GM18870 (cell line): ENCODE results near the gene HS2ST1.
"Not testable (repeated sequence)": the region's sequence is repeated elsewhere in the genome, so short reads cannot be mapped to it uniquely, and the experiment has no call there.

Experiments used
- ATAC-seq: cut with Tn5 transposase; IDR thresholded peaks from one replicate; pipeline ENCODE4 v1.9.1; 2021; ENCODE audit warnings: moderate library complexity; ENCODE audit not compliant: unreplicated experiment

The HS2ST1 gene

GRCh38 chr1:86965012-86965826, 50.8 kb downstream of the HS2ST1 start:
- no peak for ATAC-seq

DNA sequence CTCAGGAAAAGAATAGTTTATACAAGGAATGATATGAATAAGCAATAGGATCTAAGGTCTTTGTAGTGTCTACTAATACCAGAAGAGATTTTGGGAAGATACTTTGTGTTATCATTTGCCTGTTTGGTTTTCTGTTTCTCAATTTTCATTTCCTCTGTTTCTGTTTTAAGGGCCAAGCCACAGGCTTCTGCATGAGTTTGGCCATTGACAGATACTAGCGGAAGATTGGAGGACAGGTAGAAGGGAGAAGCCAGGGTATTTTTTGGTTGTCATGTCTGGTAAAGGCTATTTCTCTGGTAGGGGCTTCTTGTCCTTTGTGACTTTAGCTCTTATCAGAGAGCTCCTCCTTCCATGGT, 51.4 kb downstream of the HS2ST1 start:
- ATAC-seq, result peak; percentile 68

DNA sequence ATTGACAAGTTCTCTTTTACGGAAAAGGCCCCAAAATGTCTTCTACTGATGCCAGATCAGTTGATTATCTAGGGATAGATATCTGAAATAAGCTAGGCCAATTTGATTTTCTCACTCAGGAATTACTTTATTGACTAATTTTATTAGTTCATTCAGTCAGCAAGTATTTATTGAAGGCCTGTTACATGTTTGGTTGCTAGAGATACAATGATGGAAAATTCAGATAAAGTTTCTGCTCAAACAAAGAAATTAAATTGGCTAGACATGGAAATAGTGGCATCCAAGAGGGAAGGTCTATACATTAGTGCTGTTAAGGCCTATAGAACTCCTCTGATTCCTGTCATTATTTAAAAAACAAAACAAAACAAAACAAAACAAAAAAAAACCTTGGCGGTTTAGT, 56.5 kb downstream of the HS2ST1 start:
- no peak for ATAC-seq

GRCh38 chr1:86971778-86972177, 57.3 kb downstream of the HS2ST1 start:
- no peak for ATAC-seq

- no peak for ATAC-seq
These were observed 57.8 kb downstream of the HS2ST1 start for GRCh38 chr1:86972262-86972661.

DNA sequence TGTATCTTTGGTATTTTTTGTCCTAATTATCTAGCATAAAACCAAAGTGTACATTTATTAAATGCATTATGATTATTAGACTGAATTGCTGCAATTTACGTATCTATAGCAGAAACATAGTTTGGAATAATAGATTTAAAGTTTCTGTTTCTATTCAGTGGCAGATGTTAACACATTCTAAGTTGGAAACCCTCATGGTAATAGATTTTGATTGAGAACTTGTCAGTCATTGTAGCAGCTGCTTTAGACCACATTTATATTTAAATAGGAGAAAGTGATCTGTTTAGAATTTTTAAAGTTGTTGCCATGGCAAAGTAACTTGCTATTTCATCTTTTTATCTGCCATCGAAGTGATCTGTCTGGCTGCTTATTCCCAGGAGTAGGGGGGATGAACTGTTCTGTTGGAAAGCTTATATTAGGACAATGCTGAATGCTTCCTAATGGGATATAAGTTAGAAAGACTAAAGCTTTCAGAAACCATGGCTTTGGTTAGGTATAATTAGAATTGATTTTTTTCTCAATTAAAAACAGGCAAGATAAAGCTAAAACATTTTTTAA, 61.6 kb downstream of the HS2ST1 start:
- ATAC-seq, result no peak

DNA sequence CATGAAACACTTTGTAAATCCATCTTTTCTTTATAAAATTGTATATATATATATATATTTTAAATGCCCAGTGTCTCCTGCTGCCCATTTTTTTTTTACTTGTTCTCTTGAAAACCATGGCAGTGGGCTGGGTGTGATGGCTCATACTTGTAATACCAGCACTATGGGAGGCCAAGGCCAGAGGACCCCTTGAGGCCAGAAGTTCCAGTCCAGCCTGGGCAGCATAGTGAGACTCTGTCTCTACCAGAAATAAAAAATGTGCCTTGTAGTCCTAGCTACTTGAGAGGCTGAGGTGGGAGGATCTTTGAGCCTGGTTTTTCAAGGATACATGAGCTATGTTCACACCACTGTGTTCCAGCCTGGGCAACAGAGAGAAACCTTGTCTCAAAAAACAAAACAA, 62.2 kb downstream of the HS2ST1 start:
- ATAC-seq, result no peak

- no peak for ATAC-seq
These were observed 67.2 kb downstream of the HS2ST1 start for GRCh38 chr1:86981482-86982213.

GRCh38 chr1:86983677-86984076, 69.2 kb downstream of the HS2ST1 start:
- ATAC-seq, result not testable (repeated sequence)

DNA sequence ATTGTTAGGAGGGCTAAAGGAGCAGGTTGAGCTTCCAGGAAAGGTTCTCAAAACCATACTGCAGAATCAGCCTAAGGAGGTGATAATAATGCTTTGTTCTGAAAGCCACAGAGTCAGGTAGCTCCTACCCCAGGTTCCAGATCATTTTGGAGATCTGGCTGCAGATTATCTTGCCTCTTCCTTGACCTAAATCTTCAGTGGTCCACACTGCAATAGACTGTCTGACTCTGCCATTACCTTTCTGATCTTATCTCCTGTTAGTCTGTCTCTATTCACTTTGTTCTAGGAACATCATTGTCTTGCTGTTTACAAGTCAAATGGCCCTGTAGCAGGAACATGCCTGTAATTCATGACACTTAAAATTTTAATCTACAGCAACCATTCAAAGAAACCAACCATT, 73.0 kb downstream of the HS2ST1 start:
- no peak for ATAC-seq

DNA sequence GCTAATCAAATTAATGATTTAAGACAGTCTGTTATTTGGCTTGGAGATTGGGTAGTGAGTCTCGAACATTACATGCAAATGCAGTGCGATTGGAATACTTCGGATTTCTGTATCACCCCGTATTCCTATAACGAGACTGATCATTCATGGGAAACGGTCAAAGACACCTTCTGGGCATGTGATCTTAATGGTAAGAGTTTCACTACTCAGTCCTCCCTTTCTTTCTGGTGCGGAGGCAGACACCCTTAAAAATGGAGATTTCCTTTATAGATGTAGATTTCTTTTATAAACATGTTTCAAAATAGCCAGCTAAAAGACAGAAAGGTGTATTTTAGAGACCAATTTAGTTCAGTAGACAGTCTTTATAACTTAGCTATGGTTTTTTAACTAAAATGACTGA, 74.4 kb downstream of the HS2ST1 start:
- ATAC-seq, result no peak

DNA sequence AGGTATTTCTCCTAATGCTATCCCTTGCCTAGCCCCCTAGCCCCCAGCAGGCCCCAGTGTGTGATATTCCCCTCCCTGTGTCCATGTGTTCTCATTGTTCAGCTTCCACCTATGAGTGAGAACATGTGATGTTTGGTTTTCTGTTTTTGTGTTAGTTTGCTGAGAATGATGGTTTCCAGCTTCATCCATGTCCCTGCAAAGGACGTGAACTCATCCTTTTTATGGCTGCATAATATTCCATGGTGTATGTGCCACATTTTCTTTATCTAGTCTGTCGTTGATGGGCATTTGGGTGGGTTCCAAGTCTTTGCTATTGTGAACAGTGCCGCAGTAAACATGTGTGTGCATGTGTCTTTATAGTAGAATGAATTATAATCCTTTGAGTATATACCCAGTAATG, 75.3 kb downstream of the HS2ST1 start:
- not testable (repeated sequence) for ATAC-seq

DNA sequence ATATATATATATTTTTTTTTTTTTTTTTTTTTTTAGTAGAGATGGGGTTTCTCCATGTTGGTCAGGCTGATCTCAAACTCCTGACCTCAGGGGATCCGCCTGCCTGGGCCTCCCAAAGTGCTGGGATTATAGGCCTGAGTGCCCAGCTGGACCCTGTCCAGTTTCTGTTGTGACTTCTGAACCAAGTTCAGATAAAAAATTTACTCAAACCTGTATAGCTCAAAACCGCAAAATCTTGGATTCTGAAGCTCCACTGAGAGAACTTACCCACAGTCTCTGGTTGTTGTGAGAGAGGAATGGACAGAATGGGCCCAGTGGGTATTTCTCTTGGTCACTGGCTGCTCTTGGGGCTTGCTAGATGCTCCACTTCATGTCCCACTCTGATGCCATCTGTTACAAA, 76.4 kb downstream of the HS2ST1 start:
- ATAC-seq, result no peak

- ATAC-seq, result no peak
These were observed 77.2 kb downstream of the HS2ST1 start for GRCh38 chr1:86991549-86992186.

GRCh38 chr1:86992861-86993260, 78.4 kb downstream of the HS2ST1 start:
- no peak for ATAC-seq

GRCh38 chr1:86993269-86993985, 79.0 kb downstream of the HS2ST1 start:
- ATAC-seq, result no peak

- ATAC-seq, result no peak
These were observed 79.6 kb downstream of the HS2ST1 start for GRCh38 chr1:86994061-86994460.

DNA sequence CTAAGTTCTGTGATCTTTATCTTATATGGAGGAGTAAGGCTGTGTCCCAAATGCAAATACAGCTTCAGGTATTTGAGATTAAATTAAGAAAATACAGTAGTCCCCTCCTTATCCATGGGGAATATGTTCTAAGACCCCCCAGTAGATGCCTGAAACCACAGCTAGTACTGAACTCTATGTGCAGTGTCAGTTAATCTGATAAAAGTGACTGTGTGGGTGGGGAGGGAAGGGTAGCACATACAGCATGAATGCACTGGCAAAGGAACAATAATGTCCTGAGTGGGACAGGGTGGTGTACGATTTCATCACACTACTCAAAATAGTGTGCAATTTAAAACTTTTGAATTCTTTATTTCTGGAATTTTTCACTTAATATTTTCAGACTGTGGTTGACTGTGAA, 83.1 kb downstream of the HS2ST1 start:
- ATAC-seq, result no peak

GRCh38 chr1:86998280-86998679, 83.8 kb downstream of the HS2ST1 start:
- no peak for ATAC-seq

GRCh38 chr1:86998727-86999126, 84.3 kb downstream of the HS2ST1 start:
- ATAC-seq, result no peak

GRCh38 chr1:87000460-87000859, 86.0 kb downstream of the HS2ST1 start:
- no peak for ATAC-seq
